SK-N-SH treated with all-trans-retinoic acid at 6 μM for 48 hours (cell line): ENCODE data around the gene CEBPB.

ENCODE experiments used
- BACH2 ChIP-seq: fragments of 250-450 bp; sonication (Bioruptor Pico); IDR thresholded peaks from 2 replicates; pipeline ENCODE4 v1.9.0; 2021; ENCODE audit warnings: mild to moderate bottlenecking, borderline replicate concordance
- GLIS3 ChIP-seq: fragments of 250-450 bp; sonication (Bioruptor Pico); IDR thresholded peaks from 2 replicates; pipeline ENCODE4 v1.5.0; 2020; ENCODE audit warnings: mild to moderate bottlenecking, moderate library complexity
- ISL1 ChIP-seq: fragments of 250-450 bp; sonication (Bioruptor Pico); IDR thresholded peaks from 2 replicates; pipeline ENCODE4 v2.1.2; 2022; ENCODE audit warnings: mild to moderate bottlenecking, moderate library complexity
- PPARA ChIP-seq: fragments of 250-450 bp; sonication (Bioruptor Pico); IDR thresholded peaks from 2 replicates; pipeline ENCODE4 v1.5.0; 2020; ENCODE audit warnings: mild to moderate bottlenecking, borderline replicate concordance
- SNAI2 ChIP-seq: fragments of 250-450 bp; sonication (Bioruptor Pico); IDR thresholded peaks from 2 replicates; pipeline ENCODE4 v1.5.0; 2020; ENCODE audit warnings: mild to moderate bottlenecking, moderate library complexity
- TOX ChIP-seq: fragments of 250-450 bp; sonication (Bioruptor Pico); IDR thresholded peaks from 2 replicates; pipeline ENCODE4 v1.8.0; 2021; ENCODE audit warnings: mild to moderate bottlenecking, moderate library complexity, borderline replicate concordance
- ZNF565 ChIP-seq: fragments of 450-650 bp; formaldehyde crosslinking; conservative IDR thresholded peaks from 2 replicates; pipeline ENCODE4 v1.5.0; 2020; ENCODE audit warnings: low read depth, mild to moderate bottlenecking, moderate library complexity
- ZNF70 ChIP-seq: fragments of 450-650 bp; formaldehyde crosslinking; IDR thresholded peaks from 2 replicates; pipeline ENCODE4 v1.5.0; 2020; ENCODE audit warnings: mild to moderate bottlenecking, moderate library complexity
- TF ChIP-seq, protein P1 (sequence below): fragments of 250-450 bp; sonication (Bioruptor Pico); IDR thresholded peaks from 2 replicates; pipeline ENCODE4 v1.8.0; 2020; ENCODE audit warnings: mild to moderate bottlenecking, moderate library complexity, borderline replicate concordance
- TF ChIP-seq, protein P2 (sequence below): fragments of 250-450 bp; sonication (Bioruptor Pico); IDR thresholded peaks from 2 replicates; pipeline ENCODE4 v1.5.1; 2021; ENCODE audit warnings: mild to moderate bottlenecking, moderate library complexity

DNA sequence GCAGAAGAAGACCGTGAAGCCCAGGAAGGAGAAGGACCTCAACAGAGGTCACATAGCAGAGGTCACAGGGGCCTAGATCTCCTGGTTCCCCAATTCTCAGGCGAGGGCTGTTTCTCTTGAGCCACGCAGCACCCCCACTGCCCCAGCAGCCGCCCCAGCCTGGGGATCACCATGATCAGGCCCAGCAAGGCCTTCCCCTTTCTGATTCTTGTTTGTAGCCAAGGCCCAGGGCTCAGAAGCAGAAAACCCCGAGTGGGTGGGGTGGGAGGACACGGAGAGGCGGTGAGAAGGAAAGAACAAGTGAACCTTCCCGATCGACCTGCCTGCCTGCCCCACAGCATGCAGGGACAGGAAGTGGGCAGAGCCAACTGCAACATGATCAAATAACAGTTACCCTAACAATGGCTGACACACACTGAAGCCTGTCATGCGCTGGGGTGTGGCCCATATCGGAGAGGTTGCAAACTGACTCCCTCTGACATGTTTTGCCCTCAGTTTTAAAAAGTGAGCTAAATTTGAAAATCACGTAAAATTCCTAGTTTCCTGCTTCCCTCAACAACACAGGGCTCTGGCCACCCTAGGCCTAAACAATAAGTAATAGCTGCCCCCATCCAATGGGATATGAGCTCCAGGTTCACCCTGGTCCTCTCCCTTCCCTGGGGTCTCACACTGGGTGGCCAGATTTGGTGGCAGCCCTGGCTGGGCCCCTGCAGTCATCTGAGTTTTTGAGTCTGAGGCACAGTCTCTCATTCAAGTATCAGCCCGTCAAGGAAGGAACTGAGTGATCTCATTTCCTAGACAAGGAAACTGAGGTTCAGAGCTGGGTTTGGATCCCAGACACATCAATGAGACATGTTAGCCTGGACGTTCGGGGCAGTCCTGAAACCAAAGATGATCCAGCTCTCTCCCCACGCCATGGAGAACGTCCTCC is 43.6 kb upstream of the CEBPB start:
- TF ChIP-seq ZNF70 (CRISPR knock-in tag), result no peak
- TF ChIP-seq, protein P1, sequence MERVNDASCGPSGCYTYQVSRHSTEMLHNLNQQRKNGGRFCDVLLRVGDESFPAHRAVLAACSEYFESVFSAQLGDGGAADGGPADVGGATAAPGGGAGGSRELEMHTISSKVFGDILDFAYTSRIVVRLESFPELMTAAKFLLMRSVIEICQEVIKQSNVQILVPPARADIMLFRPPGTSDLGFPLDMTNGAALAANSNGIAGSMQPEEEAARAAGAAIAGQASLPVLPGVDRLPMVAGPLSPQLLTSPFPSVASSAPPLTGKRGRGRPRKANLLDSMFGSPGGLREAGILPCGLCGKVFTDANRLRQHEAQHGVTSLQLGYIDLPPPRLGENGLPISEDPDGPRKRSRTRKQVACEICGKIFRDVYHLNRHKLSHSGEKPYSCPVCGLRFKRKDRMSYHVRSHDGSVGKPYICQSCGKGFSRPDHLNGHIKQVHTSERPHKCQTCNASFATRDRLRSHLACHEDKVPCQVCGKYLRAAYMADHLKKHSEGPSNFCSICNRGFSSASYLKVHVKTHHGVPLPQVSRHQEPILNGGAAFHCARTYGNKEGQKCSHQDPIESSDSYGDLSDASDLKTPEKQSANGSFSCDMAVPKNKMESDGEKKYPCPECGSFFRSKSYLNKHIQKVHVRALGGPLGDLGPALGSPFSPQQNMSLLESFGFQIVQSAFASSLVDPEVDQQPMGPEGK (CRISPR knock-in tag), result no peak
- no peak for TF ChIP-seq ZNF565 (CRISPR knock-in tag)
- no peak for TF ChIP-seq BACH2 (CRISPR knock-in tag)
- no peak for TF ChIP-seq ISL1 (CRISPR knock-in tag)
- TF ChIP-seq GLIS3 (CRISPR knock-in tag), result no peak
- TF ChIP-seq TOX (CRISPR knock-in tag), result no peak
- no peak for TF ChIP-seq SNAI2 (CRISPR knock-in tag)
- TF ChIP-seq, protein P2, sequence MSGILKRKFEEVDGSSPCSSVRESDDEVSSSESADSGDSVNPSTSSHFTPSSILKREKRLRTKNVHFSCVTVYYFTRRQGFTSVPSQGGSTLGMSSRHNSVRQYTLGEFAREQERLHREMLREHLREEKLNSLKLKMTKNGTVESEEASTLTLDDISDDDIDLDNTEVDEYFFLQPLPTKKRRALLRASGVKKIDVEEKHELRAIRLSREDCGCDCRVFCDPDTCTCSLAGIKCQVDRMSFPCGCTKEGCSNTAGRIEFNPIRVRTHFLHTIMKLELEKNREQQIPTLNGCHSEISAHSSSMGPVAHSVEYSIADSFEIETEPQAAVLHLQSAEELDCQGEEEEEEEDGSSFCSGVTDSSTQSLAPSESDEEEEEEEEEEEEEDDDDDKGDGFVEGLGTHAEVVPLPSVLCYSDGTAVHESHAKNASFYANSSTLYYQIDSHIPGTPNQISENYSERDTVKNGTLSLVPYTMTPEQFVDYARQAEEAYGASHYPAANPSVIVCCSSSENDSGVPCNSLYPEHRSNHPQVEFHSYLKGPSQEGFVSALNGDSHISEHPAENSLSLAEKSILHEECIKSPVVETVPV, result no peak
- no peak for TF ChIP-seq PPARA (CRISPR knock-in tag)
